ENCODE data around the gene SLX4IP.
"Not testable (repeated sequence)": the region's sequence is repeated elsewhere in the genome, so short reads cannot be mapped to it uniquely, and the experiment has no call there.

Gene SLX4IP

GRCh38 chr20:10576411-10577090 lies 141.4 kb downstream of the SLX4IP start:
- DNase-seq (ENCODE audit: low read depth), result no peak

DNA sequence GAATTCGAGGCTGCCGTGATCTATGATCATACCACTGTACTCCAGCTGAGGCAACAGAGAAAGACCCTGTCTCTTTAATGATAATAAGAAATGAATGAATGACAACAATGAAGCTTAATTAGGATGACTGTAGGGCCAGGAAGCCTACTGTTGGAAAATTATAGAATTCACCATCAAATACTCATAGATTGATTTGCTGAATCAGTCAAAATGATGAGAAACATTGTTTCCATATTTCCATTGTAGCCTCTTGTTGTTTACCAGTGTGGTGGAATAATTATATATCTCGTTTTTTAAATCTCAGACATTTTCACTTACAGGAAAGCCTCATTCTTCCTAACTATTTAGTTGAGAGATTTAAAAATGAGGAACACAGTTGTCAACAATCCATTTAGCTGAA lies 142.5 kb downstream of the SLX4IP start:
- DNase-seq (ENCODE audit: low read depth), result no peak

DNA sequence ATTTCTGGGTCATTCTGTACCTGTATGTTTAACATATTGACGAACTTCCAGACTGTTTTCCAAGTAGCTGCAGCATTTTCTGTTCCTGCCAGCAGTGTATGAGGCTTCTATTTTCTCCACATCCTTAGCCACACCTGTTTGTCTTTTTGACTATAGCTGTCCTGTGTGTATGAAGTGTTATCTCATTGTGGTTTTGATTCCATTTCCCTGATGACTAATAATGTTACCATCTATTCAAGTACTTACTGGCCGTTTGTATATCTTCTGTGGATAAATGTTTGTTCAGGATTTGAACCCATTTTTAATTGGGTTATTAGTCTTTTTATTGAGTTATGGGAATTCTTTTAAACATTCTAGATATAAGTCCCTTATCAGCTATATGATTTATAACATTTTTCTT lies 143.5 kb downstream of the SLX4IP start:
- no peak for DNase-seq (ENCODE audit: low read depth)

DNA sequence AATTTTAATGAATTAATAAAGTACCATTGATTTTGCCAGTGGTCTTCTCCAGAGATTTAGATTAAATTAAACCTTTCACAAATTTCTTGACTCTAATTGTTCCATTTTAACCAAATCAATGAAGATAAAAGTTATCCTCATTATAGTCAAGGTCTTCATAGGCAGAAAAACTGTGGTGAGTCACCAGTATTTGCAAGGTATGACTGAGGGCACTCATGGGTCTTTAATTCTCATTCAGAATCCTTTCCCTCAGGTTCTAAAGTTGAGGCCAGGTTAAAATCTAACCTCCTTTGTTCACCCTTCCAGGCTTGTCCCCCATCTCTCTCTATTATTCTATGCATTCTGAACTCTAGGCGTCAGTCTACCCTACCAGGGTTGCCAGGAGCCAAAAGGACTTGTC lies 144.8 kb downstream of the SLX4IP start:
- DNase-seq (ENCODE audit: low read depth), result no peak

DNA sequence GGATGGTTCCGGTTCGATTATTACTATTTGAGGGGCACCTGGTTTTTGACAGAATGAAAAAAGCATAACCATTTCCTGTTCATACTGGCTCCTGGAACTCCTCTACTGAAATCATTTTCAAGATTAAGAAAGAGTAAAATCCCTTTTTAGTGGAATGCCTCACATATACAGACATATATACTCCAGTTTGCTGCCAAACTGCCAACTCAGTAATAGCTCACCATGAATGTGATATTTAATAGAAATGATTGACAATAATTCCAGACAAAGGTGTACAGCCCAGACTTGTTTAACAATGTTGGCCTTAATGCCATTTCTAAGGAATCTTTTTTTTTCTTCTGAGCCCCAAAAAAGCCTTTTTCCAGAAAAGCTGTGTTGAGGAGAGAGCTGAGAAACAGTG lies 145.6 kb downstream of the SLX4IP start:
- no peak for DNase-seq (ENCODE audit: low read depth)

- DNase-seq (ENCODE audit: low read depth), result no peak
Observed at GRCh38 chr20:10581823-10582222, 146.7 kb downstream of the SLX4IP start.

DNA sequence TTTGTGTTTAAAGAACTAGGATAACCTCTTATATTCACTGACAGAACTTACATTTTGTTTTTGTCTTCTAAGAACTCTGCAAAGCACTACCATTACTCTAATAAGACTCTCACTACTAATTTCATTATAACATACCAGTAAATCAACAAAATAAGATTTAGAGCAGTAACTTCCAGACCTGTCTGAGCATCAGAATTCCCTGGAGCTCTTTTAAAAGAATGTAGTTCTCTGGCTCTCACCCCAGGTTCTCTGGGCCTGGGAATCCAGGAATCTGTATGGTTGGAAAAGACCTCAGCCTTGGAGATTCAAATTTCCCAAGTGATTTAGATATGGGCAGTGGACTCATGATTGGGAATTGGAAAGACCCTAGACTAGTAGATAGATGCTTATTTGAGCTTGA lies 149.3 kb downstream of the SLX4IP start:
- DNase-seq (ENCODE audit: low read depth), result no peak

DNA sequence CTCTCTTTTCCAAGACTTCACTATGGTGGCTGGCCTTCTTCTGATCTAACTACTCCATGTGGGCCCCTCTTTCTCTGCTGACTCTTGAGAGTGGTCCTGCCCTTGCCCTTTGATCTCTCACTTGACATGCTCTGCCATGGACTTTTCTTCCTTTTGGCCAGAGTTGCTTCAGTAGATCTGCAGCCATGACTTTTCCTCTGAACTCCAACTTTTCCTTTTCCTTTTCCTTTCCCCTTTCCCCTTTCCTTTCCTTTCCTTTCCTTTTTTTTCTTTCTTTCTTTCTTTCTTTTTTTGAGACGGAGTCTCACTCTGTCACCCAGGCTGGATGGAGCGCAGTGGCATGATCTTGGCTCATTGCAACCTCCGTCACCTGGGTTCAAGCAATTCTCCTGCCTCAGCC lies 150.2 kb downstream of the SLX4IP start:
- no peak for DNase-seq (ENCODE audit: low read depth)

DNA sequence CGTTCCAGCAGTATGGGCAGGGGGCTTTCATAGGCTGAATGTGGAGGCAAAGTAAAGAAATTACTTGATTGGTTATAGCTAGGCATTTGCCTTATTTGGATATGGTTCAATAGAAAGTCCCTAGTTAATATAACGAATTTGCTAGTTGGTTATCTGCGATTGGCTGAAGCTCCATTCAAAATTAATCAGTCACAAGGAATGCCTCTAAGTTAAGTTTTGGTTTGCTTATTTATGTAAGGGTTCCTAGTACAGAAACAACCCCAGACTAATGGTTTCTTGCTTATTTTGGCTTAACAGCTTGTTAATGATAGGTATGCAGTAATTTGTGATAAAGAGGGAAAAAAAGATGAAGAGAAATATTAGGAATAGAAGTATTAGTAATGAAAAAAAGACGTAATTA lies 151.2 kb downstream of the SLX4IP start:
- DNase-seq (ENCODE audit: low read depth), result no peak

DNA sequence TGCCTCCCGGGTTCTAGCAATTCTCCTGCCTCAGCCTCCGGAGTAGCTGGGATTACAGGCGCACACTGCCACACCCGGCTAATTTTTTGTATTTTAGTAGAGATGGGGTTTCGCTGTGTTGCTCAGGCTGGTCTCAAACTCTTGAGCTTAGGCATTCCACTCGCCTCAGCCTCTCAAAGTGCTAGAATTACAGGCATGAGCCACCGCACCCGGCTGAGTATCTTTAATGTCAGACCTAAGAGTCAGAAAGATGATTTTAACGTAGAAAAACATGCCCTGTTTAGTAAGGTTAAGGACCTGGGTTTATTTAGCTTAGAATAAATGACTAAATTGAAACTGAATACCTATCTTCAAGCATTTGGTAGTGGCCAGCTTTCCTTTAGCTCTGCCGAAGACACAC lies 155.3 kb downstream of the SLX4IP start:
- not testable (repeated sequence) for DNase-seq (ENCODE audit: low read depth)

- DNase-seq (ENCODE audit: low read depth), result no peak
Observed at GRCh38 chr20:10590950-10591671, 156.0 kb downstream of the SLX4IP start.

DNA sequence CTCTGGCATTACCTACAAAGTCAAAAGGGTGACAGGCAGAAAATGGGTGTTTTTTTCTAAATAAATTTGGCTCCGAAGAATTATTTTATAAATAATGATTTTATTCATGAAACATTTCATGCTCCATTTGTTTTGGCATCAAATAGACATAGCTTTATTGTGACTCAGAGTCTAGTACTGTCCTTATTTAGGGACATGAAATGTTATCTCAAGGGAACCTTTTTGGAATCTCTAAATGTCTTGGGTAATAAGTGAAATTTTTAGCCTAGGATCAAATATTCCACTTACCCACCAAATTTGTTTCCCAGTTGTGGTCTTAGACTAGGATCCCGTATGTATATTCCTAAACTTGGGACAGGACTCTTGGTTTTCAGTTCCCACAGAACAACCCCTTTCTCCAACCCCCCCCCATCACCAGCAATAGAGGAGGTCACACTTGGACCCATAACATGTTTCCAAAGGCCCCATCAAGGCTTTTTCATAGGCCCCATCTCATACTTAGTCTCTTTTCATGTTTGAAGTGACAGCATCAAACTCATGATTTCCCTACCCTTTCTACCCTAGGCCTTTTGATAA lies 156.9 kb downstream of the SLX4IP start:
- DNase-seq (ENCODE audit: low read depth), result no peak

GRCh38 chr20:10594296-10594868 lies 159.3 kb downstream of the SLX4IP start:
- DNase-seq (ENCODE audit: low read depth), result no peak

GRCh38 chr20:10595266-10595665 lies 160.2 kb downstream of the SLX4IP start:
- DNase-seq (ENCODE audit: low read depth), result no peak

DNA sequence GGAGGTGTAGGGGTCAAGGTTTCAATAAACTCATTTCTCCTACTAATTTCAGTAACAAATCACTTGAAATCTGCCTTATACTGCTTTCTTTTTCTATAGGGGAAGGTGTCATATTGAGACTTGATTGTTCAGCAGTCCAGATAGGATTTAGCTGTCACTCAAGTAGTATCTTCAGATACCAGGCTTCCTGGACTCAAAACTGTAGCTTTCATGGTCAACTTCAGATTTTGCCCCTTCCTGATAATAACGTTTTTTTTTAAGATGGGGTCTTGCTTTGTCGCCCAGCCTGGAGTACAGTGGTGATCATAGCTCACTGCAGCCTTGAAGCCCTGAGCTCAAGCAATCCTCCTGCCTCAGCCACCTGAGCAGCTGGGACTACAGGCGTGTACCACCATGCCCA lies 160.9 kb downstream of the SLX4IP start:
- DNase-seq (ENCODE audit: low read depth), result peak; percentile 61

DNA sequence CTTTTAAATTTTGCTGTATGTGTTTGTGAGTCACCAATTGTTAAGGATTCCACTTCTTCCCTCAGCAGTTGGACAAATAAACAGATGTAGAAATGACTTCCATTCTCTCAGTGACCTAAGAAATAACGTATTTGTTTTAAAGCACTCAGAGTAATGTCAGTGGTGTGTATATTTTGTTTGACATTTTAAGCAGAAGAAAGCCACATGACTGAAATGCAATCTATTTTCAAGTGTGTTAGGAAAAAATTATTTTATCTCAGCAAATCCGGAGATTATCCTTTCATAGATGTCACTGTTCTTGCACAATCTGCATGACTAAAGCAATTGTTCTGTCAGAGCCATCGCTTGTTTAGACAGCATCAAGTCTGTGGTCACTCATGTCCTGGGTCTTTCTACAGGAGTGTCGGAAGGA lies 161.6 kb downstream of the SLX4IP start:
- DNase-seq (ENCODE audit: low read depth), result no peak

- no peak for DNase-seq (ENCODE audit: low read depth)
Observed at GRCh38 chr20:10597637-10598036, 162.5 kb downstream of the SLX4IP start.

GRCh38 chr20:10602221-10602871 lies 167.2 kb downstream of the SLX4IP start:
- no peak for DNase-seq (ENCODE audit: low read depth)

DNA sequence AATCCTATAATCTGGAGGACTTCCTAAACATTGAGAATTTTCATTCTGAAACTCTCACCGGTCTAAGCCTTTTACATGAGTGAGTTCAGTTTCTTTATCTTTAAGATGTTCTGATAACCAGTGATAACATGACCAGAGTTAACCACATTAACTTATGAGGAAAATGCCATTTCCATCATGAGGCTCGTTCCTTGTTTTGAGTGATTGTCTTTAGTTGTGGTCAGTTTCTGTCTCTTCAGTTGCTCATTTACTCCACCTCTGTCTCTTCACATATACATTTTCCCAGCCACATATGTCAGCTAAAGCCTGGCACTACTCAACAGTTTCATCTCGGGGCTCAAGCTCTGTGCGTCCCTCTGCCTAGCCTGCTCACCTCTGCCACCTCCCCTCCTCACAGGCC lies 168.3 kb downstream of the SLX4IP start:
- no peak for DNase-seq (ENCODE audit: low read depth)

DNA sequence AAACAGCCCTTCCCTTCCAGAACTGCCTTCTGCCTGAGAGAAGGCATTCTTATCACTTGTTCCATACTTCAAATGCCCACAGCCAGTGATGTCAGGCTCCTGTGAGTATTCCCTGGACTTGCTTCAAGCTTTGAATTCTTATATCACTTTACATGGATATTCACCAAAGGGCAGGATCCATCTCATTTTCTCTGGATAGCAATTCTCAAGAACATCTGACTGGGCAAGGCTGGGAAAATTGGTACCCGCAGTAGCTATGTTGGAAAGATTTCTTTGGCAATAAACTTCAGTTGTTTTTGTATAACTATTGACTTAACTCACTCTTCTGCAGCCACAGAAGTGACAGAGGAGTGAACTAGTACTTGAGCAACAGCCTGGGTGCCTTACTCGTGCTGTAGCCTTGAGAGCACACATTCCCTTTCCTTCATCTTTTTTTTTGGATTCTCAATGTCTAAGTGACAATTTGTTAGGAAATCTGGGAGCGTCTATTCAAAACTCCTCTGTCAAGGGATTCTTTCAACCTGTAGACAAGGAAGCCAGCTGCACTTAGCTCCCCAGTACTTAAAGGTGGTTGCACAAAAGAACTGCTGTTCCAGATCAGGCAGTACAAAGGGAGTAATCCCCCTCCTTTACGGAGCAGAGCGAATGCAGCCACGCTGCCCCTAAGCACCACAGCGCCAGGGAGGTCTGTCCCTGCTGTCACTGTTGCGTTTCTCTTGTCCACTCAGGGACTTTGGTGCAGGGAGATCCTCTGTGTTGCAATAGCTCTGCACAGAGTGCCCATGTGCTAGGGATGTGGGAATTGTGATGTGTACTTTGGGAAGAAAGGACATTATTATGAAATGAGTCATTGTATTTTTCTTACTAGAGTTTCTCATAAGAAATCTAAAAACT lies 169.1 kb downstream of the SLX4IP start:
- DNase-seq (ENCODE audit: low read depth), result no peak

DNA sequence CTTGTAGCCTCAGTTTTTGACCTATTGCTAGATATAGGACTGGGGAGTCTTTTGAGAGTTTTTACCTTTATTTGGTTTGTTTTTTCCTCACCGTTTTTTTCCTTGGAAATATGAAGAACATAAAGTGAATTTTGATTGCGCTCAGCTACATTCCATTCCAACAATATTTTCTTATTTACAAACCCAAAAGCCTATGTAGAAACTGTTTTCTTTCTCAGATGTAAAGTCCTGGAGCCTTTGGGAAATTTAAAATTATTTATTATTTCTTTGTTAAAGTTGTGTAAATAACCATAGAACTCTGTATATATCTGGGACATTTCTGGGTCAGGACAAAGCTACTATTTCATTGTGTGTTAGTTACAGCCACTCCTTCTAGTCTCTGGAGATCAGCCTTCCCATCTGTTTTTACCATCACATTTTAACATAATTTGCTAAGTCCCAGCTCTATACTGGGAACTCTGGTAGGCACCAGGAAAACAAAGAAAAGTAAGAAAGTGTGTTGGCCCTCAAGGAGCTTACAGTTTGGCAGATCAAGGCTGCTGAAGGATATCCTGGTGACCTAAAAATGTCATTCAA lies 169.8 kb downstream of the SLX4IP start:
- no peak for DNase-seq (ENCODE audit: low read depth)

All from CMK (cell line).